Measurements from ENCODE around the gene DNMT1.

- TF ChIP-seq POLR2AphosphoS5 (IDR thresholded peaks at IDR 0.05; ENCODE audit: low read depth, low read length) (no peak), SIN3A (IDR thresholded peaks at IDR 0.05; ENCODE audit: borderline replicate concordance, insufficient read depth, low read length) (no peak), REST (IDR thresholded peaks at IDR 0.05; ENCODE audit: insufficient read depth in 1 of 2, low read depth in 2 of 2, low read length in 2 of 2) (no peak), FOXP2 (optimal IDR thresholded peaks at IDR 0.05; ENCODE audit: borderline replicate concordance, extremely low read depth, extremely low read length, insufficient read depth) (no peak)
These were observed 7.4 kb downstream of the DNMT1 start for GRCh38 chr19:10187315-10187714.

Data from PFSK-1 (cell line).